Mucosa of rectum (tissue), 2 donors: Measurements from ENCODE around the gene PRR19.
"Not testable (repeated sequence)": the region's sequence is repeated elsewhere in the genome, so short reads cannot be mapped to it uniquely, and the experiment has no call there.

ENCODE experiments used
- H3K27ac ChIP-seq, 2 donors: one replicate each; pipeline ENCODE4 v1.7.0; 2013; ENCODE audit warnings: inconsistent platforms in 2 of 2, low read depth in 2 of 2, low read length in 2 of 2
- H3K27me3 ChIP-seq, 2 donors: one replicate each; pipeline ENCODE4 v1.7.0; 2013; ENCODE audit warnings: low read length in 2 of 2; ENCODE audit not compliant: control insufficient read depth in 2 of 2, insufficient read depth in 2 of 2
- H3K36me3 ChIP-seq, 2 donors: one replicate each; pipeline ENCODE4 v1.7.0; 2013; ENCODE audit warnings: low read length in 2 of 2; ENCODE audit not compliant: control insufficient read depth in 2 of 2, insufficient read depth in 2 of 2
- H3K4me1 ChIP-seq, 2 donors: one replicate each; pipeline ENCODE4 v1.7.0; 2013; ENCODE audit warnings: low read length in 2 of 2, mild to moderate bottlenecking in 1 of 2; ENCODE audit not compliant: control insufficient read depth in 2 of 2, insufficient read depth in 2 of 2
- H3K4me3 ChIP-seq, 2 donors: one replicate each; pipeline ENCODE4 v1.7.0; 2013; ENCODE audit warnings: low read length in 2 of 2
- H3K9ac ChIP-seq, 2 donors: one replicate each; pipeline ENCODE4 v1.7.0; 2013; ENCODE audit warnings: low read length in 2 of 2, low read depth in 1 of 2, mild to moderate bottlenecking in 1 of 2
- H3K9me3 ChIP-seq, 2 donors: one replicate each; pipeline ENCODE4 v1.7.0; 2013; ENCODE audit warnings: low read length in 2 of 2; ENCODE audit not compliant: control insufficient read depth in 2 of 2
- donor health status: healthy.
- donor health status: Normal muscosa, but diverticular disease.

Gene PRR19, protein sequence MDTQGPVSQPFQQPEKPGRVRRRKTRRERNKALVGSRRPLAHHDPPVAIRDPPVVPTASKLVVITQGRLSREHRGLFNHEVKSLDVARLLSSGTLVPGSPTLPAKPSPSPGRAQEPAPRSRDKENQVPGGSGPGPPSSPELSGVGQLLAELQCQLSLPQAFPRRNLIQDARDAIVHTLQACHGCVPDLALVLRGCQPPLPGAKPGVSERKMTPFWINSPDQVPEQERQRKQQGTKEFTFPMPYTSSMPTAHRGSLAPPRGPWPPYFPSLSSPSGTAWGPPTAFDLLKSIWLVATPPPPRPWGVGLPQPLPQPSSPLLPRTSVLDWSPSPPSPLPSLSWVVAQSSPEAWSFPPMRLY

GRCh38 chr19:42301646-42302203 lies at the start of gene PRR19:
Gene PRR19 (plus strand): TSS chr19:42302132. CDS start chr19:42309585, 7,453 bp downstream.
- H3K27me3 ChIP-seq = no peaks in the 10 kb centered on the region
- peak within 1 kb of the TSS; percentile 83 to 86 for H3K4me3 ChIP-seq
- H3K9ac ChIP-seq = peak within 1 kb of the TSS; percentile 60 to 67
- H3K36me3 ChIP-seq = peaks cover 0 to 1% of the 10 kb centered on the region in 2 donors
- peak within 1 kb of the TSS; percentile 65 to 68 for H3K27ac ChIP-seq
- H3K9me3 ChIP-seq = no peaks in the 10 kb centered on the region
- peaks cover 15% of the 10 kb centered on the region in 2 donors for H3K4me1 ChIP-seq

DNA sequence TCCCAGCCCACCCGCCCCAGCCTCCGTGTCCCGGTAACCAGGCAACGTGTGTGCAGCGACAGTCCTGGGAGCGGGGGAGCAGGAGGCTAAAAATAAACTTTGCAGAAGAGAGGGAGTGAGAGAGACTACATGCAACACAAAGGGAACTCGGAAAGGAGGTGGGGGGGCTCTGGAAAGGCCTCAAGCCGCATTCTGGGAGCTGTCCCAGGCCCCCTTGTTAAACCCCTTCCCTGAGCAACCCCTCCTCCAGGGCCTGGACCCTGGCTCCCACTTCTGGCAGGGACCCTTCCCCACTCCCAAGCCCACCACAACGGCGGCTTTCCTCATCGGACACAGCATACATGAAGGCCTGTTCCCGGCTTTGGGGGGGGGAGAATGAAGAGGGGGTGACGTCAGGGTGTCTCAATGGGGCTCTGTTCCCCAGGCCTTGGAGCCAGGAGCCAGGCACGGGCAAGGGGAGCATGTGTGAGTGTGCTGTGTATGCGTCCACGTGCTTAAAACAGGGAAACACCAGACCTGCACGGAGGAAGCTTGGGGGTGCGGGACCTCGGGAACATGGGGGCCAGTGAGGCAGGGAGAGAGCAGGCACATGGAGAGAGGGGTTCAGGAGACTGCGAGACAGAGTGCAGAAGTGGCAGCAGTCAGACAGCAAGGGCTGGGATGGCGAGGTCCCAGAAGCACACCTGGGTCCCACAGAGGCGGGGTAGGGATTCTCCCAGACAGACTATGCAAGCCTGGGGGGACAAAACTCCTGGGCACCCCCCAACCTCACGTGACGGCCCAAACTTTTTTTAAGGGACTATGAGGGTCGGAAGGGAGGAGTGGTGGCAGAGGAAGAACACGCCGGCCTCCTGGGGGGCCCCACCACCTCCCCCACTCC lies 49.3 kb upstream of the PRR19 start:
- peak overlapping the region; percentile 60 to 74 for H3K9ac ChIP-seq
- peak overlapping the region; percentile 69 to 74 for H3K4me3 ChIP-seq
- H3K36me3 ChIP-seq = peaks cover 3 to 7% of the 10 kb centered on the region in 2 donors
- H3K9me3 ChIP-seq = no peaks in the 10 kb centered on the region
- H3K4me1 ChIP-seq = peaks cover 20 to 32% of the 10 kb centered on the region in 2 donors
- H3K27me3 ChIP-seq = no peaks in the 10 kb centered on the region
- H3K27ac ChIP-seq = peak overlapping the region; percentile 79 to 99

DNA sequence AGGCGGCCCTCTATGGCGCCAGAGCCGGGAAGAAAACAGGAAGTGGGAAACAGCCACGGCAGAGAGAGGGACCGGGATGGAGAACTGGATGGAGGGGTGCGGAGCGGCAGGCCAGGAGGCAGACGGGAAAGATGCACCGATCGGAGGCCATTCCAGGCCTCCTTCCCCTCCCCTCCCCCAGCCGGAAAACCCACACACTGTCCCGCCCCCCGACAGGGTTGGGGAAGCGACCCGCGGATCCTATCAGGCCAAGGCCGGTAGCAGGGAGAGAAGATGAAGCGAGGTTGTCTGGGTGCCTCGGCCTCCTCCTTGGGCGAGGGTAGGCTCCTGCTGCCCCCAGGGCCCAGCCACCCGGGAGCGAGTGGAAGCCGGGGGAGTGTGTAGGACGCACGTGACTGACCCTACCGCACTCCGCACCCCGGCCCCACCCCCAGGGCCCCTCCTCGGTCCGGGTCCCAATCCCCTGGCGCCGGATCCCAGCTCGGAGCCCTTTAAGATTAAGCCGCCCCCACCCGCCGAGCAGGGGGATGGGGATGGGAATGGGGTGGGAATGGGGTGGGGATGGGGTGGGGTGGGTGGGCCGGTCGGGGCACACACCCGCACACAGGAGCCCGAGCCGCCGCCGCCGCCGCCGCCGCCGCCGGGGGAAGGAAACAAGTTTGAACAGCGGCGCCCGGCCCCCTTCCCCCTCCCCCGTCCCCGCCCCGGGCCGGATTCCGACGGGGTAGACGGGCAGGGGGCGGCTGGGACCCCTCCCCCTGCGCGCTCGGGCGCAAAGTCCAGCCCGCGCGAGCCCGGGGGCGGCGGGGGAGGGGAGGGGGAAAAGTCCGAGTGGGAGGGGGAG lies 48.5 kb upstream of the PRR19 start:
- Histone ChIP-seq H3K27ac (peak overlapping the region; percentile 96 to 99), H3K4me1 (peaks cover 20 to 32% of the 10 kb centered on the region in 2 donors), H3K9ac (peak overlapping the region; percentile 60 to 74), H3K36me3 (peaks cover 3 to 7% of the 10 kb centered on the region in 2 donors), H3K4me3 (peak overlapping the region; percentile 74 to 92), H3K9me3 (no peaks in the 10 kb centered on the region), H3K27me3 (no peaks in the 10 kb centered on the region)

GRCh38 chr19:42254089-42254849 lies 47.7 kb upstream of the PRR19 start:
- H3K9ac ChIP-seq = peak overlapping the region; percentile 89 to 95

DNA sequence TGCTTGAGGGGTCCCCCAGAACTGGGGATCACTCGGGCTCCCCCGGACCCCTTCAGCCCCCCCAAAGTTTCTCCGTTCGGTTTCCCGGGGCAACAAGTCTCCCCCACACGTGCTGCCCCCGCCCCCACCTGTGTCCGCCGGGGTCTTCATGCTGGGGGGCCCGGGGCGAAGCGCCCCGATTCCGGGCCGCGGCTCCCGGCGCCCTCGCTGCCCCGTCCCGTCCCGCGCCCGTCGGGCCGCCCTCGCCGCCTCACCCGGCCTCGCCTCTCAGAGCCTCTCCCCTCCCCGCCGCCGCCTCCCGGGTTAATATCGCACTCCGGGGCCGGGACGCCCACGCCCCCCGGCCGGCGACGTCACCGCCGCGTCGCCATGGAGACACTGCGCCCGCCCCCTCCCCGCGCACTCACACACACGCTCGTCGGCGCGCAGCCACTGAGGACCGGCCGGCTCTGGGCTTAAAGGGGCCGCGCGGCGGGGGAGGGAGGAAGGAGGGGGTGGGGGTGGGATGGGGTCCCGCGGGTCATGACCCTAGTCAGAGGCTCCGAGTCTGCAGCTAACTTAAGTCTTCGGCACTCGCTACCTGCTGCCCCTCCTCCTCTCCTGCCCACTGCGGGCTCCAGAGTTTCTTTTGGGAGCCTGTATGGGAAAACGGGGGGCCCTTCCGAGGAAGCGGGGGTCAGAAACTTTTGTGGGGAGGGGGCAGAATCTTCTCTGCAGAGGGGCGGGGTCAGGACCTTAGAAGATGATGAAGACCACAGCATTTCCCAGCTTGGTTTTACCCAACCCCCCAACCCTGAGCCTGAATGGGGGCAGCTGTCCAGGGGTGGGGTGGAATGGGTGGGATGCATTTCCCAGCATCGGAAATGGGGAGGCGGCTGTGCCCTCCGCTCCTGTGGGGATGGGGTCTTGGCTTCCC lies 46.8 kb upstream of the PRR19 start, which contains the start of gene ERF:
TSS of gene ERF (minus strand) at position 279 of the 916 bp plus-strand sequence. CDS start at position 150, 129 bp downstream.
- Histone ChIP-seq H3K9me3 (no peaks in the 10 kb centered on the region), H3K36me3 (no peaks in the 10 kb centered on the region), H3K4me1 (peaks cover 20 to 32% of the 10 kb centered on the region in 2 donors), H3K9ac (peak within 1 kb of the TSS; percentile 89 to 95), H3K27me3 (no peaks in the 10 kb centered on the region), H3K4me3 (peak within 1 kb of the TSS; percentile 82 to 92), H3K27ac (peak within 1 kb of the TSS; percentile 96 to 99)

More at GRCh38 chr19:42254089-42254849, 47.7 kb upstream of the PRR19 start:
- H3K9me3 ChIP-seq = no peaks in the 10 kb centered on the region
- no peaks in the 10 kb centered on the region for H3K27me3 ChIP-seq
- peak overlapping the region; percentile 82 to 92 for H3K4me3 ChIP-seq
- peaks cover 20 to 32% of the 10 kb centered on the region in 2 donors for H3K4me1 ChIP-seq
- H3K36me3 ChIP-seq = peaks cover 0 to 7% of the 10 kb centered on the region in 2 donors
- H3K27ac ChIP-seq = peak overlapping the region; percentile 96 to 99

DNA sequence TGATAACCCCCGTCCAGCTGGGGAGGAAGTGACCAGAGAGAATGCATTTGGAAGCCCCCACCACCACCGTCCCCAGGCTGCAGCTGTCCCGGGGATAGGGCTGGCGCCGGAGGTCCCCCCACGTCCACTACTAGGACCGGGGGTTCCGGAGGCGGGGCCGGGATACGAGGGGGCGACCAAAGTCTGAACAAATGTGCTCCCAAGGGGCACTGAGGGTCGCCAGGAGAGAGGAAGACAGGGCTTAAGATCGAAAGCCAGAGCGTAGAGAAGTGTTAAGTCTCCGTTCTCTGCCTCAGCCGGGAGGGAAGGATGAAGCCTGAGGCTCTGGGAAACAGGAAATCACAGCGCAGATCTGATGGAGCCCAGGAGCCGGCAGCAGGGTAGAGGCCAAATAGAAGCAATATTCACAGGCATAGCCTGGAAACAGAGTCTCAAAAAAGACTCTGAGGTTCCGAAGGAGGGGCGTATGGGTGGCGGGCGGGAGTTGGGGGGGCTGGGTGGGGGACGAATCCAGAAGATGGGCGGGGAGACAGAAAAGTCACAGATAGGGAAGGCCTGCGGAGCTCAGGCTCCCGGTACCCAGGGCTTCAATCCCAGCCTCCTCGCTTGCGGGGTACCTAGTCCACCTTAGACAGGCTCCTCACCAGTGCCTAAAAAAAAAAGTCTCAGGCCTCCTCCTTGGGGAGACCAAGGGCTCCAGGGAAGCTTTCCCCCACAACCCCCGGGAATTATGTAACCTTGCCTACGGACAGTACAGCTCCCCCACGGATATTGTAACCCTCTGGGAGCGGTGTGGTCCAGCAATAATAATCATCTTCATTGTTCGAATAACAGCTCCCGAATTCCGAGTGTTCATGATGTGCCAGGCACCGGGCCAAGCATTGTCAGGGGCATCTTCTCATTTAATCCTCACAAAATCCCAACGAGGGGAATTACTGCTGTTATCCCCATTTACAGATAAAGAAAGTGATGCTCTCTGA lies 45.9 kb upstream of the PRR19 start:
- Histone ChIP-seq H3K4me3 (peak overlapping the region; percentile 56 to 74), H3K36me3 (no peaks in the 10 kb centered on the region), H3K9ac (peak overlapping the region; percentile 64 to 77), H3K9me3 (no peaks in the 10 kb centered on the region), H3K4me1 (peaks cover 20 to 32% of the 10 kb centered on the region in 2 donors), H3K27ac (peak overlapping the region; percentile 80 to 84), H3K27me3 (no peaks in the 10 kb centered on the region)

GRCh38 chr19:42257842-42258241 lies 44.1 kb upstream of the PRR19 start:
- not testable (repeated sequence) for H3K27ac ChIP-seq, H3K27me3 ChIP-seq

More at GRCh38 chr19:42257842-42258241, 44.1 kb upstream of the PRR19 start:
- not testable (repeated sequence) for H3K4me3 ChIP-seq, H3K9me3 ChIP-seq, H3K9ac ChIP-seq, H3K36me3 ChIP-seq
- peaks cover 9 to 20% of the 10 kb centered on the region in 2 donors for H3K4me1 ChIP-seq
